K562 (cell line): Measurements from ENCODE around the gene GET4. TPM values are rescaled to one million over a fixed set of nuclear protein-coding genes. Genes with fewer than 3 reads are reported as not detected.
A peak's percentile ranks its signal among the peaks of the same experiment; 100 is the strongest.

Source experiments
- ATAC-seq: fragments of 200-7000 bp; cut with Tn5 transposase; 3 replicates; pipeline ENCODE4 v1.9.1; 2020; ENCODE audit warnings: moderate library complexity
- BruUV-seq: library from RNA; stranded (reverse); fragments of 400-500 nt; replicated peaks from 2 replicates; lab custom pipeline; 2021; lab: Mats Ljungman, UMichigan
- CTCF ChIA-PET: fragments of 300-600 bp; formaldehyde crosslinking; extraction: SDS; loops from one replicate; lab custom pipeline; 2021; ENCODE audit warnings: low intra/inter-chr PET ratio; lab: Yijun Ruan, JAX
- POLR2A ChIA-PET: fragments of 300-600, 350-650 bp; sonication (Branson Sonifier 250); formaldehyde crosslinking; extraction: SDS; loops from one replicate; lab custom pipeline; 2021; ENCODE audit warnings: antibody characterized with exemption, inconsistent platforms; lab: Yijun Ruan, JAX
- DNase-seq, 4 experiments: peaks; one replicate each; pipeline versions ENCODE4 v3.0.0 to v3.0.0-alpha.2; 2011 to 2018; ENCODE audit warnings: low spot score in 3 of 4, mixed read lengths in 3 of 4; ENCODE audit errors: extremely low read depth in 1 of 4
- FAIRE-seq: peaks from 2 replicates; lab custom pipeline; 2011; peaks lifted over from hg19 to GRCh38; lab: Jason Lieb, UNC
- H2AFZ ChIP-seq: 2 replicates; pipeline ENCODE4 v1.6.0; 2011; ENCODE audit warnings: low read depth, low read length, control low read depth, inconsistent platforms
- H3K27ac ChIP-seq: fragments of 200-600 bp; 3 replicates; pipeline ENCODE4 v1.8.0; 2011; ENCODE audit warnings: low read depth, mild to moderate bottlenecking, control low read depth, inconsistent platforms, low read length, moderate library complexity, mixed read lengths; ENCODE audit errors: extremely low read depth
- H3K27me3 ChIP-seq, 2 experiments: fragments of 300-600 bp in 1 of 2; 2 replicates in 1 of 2; 3 replicates in 1 of 2; pipeline versions ENCODE4 v1.6.0 to v1.8.0; 2011; ENCODE audit warnings: inconsistent platforms in 2 of 2, low read length in 2 of 2, mild to moderate bottlenecking in 1 of 2, mixed read lengths in 1 of 2, moderate library complexity in 1 of 2; ENCODE audit not compliant: control insufficient read depth in 2 of 2, insufficient read depth in 2 of 2
- H3K36me3 ChIP-seq: fragments of 300-600 bp; 3 replicates; pipeline ENCODE4 v1.8.0; 2011; ENCODE audit warnings: mild to moderate bottlenecking, low read length, inconsistent platforms; ENCODE audit not compliant: control insufficient read depth, insufficient read depth
- H3K4me1 ChIP-seq, 2 experiments: fragments of 200-600 bp in 1 of 2; replicated peaks in 1 of 2; 2 replicates in 1 of 2; 3 replicates in 1 of 2; pipeline versions ENCODE4 v1.5.1 to v1.8.0; 2011; ENCODE audit warnings: inconsistent platforms in 2 of 2, low read length in 2 of 2, mild to moderate bottlenecking in 1 of 2, mixed read lengths in 1 of 2, moderate library complexity in 1 of 2; ENCODE audit not compliant: control insufficient read depth in 2 of 2, insufficient read depth in 2 of 2
- H3K4me2 ChIP-seq: 2 replicates; pipeline ENCODE4 v1.6.1; 2011; ENCODE audit warnings: low read length, control low read depth, inconsistent platforms, mixed read lengths; ENCODE audit not compliant: insufficient read depth
- H3K4me3 ChIP-seq: fragments of 200-600 bp; sonication (generic), shearing (Covaris generic); 2 replicates; pipeline ENCODE4 v1.5.1; 2016; ENCODE audit warnings: control low read depth, inconsistent platforms
- H3K79me2 ChIP-seq: fragments of 200-600 bp; 3 replicates; pipeline ENCODE4 v1.8.0; 2011; ENCODE audit warnings: low read length, inconsistent platforms; ENCODE audit not compliant: control insufficient read depth, insufficient read depth
- H3K9ac ChIP-seq, 2 experiments: 2 replicates each; pipeline versions ENCODE4 v1.6.0 to v1.6.1; 2011; ENCODE audit warnings: low read depth in 2 of 2, low read length in 2 of 2, control low read depth in 1 of 2, inconsistent platforms in 1 of 2, mild to moderate bottlenecking in 1 of 2, mixed read lengths in 1 of 2; ENCODE audit not compliant: insufficient read depth in 1 of 2
- H3K9me1 ChIP-seq: one replicate; pipeline ENCODE4 v1.6.0; 2011; ENCODE audit warnings: inconsistent platforms, mild to moderate bottlenecking, low read length, moderate library complexity; ENCODE audit not compliant: control insufficient read depth, insufficient read depth
- H3K9me3 ChIP-seq: replicated peaks from 2 replicates; pipeline ENCODE4 v1.5.1; 2011; ENCODE audit warnings: low read depth, low read length, inconsistent platforms; ENCODE audit not compliant: control insufficient read depth, insufficient read depth
- H4K20me1 ChIP-seq: replicated peaks from 2 replicates; pipeline ENCODE4 v1.6.1; 2011; ENCODE audit warnings: low read length, inconsistent platforms, mixed read lengths; ENCODE audit not compliant: control insufficient read depth, insufficient read depth
- ZFX ChIP-seq: sonication (generic); formaldehyde crosslinking; IDR thresholded peaks from 2 replicates; pipeline ENCODE4 v1.8.0; 2022; ENCODE audit warnings: mild to moderate bottlenecking, missing genetic modification reagents, moderate library complexity
- ZKSCAN1 ChIP-seq: fragments of 150-350 bp; IDR thresholded peaks from 2 replicates; pipeline ENCODE4 v1.6.1; 2016; ENCODE audit warnings: low read depth, low read length
- WGBS: fragments of 100-300 bp; shearing (Covaris generic); methylation state at CpG from one replicate; pipeline ENCODE4 v1.1.6; 2016; ENCODE audit warnings: low coverage, mixed read lengths; ENCODE audit not compliant: insufficient coverage; ENCODE audit errors: missing lambda C conversion rate; 5-methylcytosine and 5-hydroxymethylcytosine counted together
- in situ Hi-C: fragments of 300-500 bp; cut with MboI; formaldehyde crosslinking; loops from 4 replicates; pipeline ENCODE4 v1.15.0; 2018; ENCODE audit warnings: inconsistent platforms, mixed read lengths
- intact Hi-C: fragments of 100-400 bp; cut with micrococcal nuclease; formaldehyde crosslinking; loops from 2 replicates; pipeline ENCODE4 v1.14.2; 2022
- polyA plus RNA-seq, 8 experiments: library from polyadenylated mRNA; depleted of rRNA in 4 of 8; stranded (reverse) in 5 of 8; unstranded in 3 of 8; fragments of >200 nt; fragmentation: Nextera tagmentation in 2 of 8; fragmentation: Illumina TruSeq in 1 of 8; extraction: Ambion mirVana in 2 of 8; extraction: Trizol in 1 of 8; gene quantifications; 2 replicates each; pipeline versions ENCODE4 v1.2.1 to v1.2.3, GENCODE V29; 2011 to 2014; ENCODE audit warnings: inconsistent platforms in 1 of 8, missing spikeins in 1 of 8
- total RNA-seq, 7 experiments: library from RNA; depleted of rRNA in 6 of 7; stranded (reverse); fragments of >200 nt in 6 of 7; fragmentation: Illumina TruSeq in 2 of 7; extraction: Trizol in 2 of 7; gene quantifications; 2 replicates each; pipeline versions ENCODE4 v1.2.1 to v1.2.3, GENCODE V29; 2011 to 2021; ENCODE audit warnings: low replicate concordance in 1 of 7
- TF ChIP-seq, protein P1 (sequence below): fragments of 450-650 bp; IDR thresholded peaks from 2 replicates; pipeline ENCODE4 v1.6.1; 2016; ENCODE audit warnings: low read depth
- TF ChIP-seq, protein P2 (sequence below): sonication (generic); formaldehyde crosslinking; IDR thresholded peaks from 2 replicates; pipeline ENCODE4 v1.9.0; 2022; ENCODE audit warnings: mild to moderate bottlenecking, missing genetic modification reagents
- TF ChIP-seq, protein P3 (sequence below), 2 experiments: fragments of 450-650 bp; IDR thresholded peaks; 2 replicates each; pipeline ENCODE4 v1.6.1; 2016
- TF ChIP-seq, protein P4 (sequence below): fragments of 450-650 bp; IDR thresholded peaks from 2 replicates; pipeline ENCODE4 v1.6.1; 2018; ENCODE audit not compliant: partially characterized antibody

Gene GET4
- total and polyA plus RNA-seq, 9 of the 15 experiments (the other 6 are each of a cell fraction or from before 2014, with no cell fraction given), result 0.99 to 122 (median 40.4) TPM

DNA sequence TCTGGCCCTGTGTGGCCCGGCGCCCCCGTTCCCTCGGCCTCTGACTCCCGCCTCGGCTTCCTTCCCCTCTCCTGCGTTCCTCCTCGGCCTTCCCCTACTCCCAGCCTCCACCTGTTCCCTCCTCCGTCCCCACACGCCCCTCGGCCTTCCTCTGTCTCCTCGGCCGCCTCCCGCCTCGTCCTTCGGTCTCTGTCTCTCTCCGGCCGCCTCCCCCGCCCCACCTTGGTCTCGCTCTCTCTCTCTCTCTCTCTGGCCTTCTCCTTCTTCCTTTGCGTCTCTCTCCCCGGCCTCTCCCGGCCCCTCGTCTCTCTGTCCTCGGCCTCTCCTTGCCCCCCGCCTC lies 588 bp downstream of the GET4 start:
- Histone ChIP-seq H3K4me2 (peak overlapping the region; percentile 94; the same call in 1 of the 2 replicates), H3K4me3 (peak overlapping the region; percentile 92), H3K79me2 (peaks cover 59% of the 10 kb centered on the region), H3K27me3 (no peaks in the 10 kb centered on the region), H3K27ac (peak overlapping the region; percentile 93), H2AFZ (peak overlapping the region; percentile 52), H3K9me3 (peaks cover 2% of the 10 kb centered on the region; the same call in 1 of the 2 replicates), H4K20me1 (peaks cover 23% of the 10 kb centered on the region), H3K9ac (peak overlapping the region; percentile 88 to 94), H3K36me3 (peaks cover 62% of the 10 kb centered on the region), H3K4me1 (peaks cover 33 to 34% of the 10 kb centered on the region in 2 experiments), H3K9me1 (no peaks in the 10 kb centered on the region)
- no TSS peak for BruUV-seq
- intact Hi-C loops (no loop called here), in situ Hi-C loops (no loop called here)
- FAIRE-seq (no peak), ATAC-seq (peak; percentile 57), DNase-seq (no peak)
- WGBS, result 0% methylated on average over 3 of the region's 26 CpGs
- POLR2A ChIA-PET, result interaction anchor here (1.0 kb wide), 2 partner anchors 19 to 25 kb away, joined by 3 to 5 read pairs; no protein-coding TSS in a partner anchor
- CTCF ChIA-PET, result interaction anchor here (0.6 kb wide), 1 partner anchor 549 kb away, joined by 3 read pairs; no protein-coding TSS in a partner anchor
- TF ChIP-seq, protein P1, sequence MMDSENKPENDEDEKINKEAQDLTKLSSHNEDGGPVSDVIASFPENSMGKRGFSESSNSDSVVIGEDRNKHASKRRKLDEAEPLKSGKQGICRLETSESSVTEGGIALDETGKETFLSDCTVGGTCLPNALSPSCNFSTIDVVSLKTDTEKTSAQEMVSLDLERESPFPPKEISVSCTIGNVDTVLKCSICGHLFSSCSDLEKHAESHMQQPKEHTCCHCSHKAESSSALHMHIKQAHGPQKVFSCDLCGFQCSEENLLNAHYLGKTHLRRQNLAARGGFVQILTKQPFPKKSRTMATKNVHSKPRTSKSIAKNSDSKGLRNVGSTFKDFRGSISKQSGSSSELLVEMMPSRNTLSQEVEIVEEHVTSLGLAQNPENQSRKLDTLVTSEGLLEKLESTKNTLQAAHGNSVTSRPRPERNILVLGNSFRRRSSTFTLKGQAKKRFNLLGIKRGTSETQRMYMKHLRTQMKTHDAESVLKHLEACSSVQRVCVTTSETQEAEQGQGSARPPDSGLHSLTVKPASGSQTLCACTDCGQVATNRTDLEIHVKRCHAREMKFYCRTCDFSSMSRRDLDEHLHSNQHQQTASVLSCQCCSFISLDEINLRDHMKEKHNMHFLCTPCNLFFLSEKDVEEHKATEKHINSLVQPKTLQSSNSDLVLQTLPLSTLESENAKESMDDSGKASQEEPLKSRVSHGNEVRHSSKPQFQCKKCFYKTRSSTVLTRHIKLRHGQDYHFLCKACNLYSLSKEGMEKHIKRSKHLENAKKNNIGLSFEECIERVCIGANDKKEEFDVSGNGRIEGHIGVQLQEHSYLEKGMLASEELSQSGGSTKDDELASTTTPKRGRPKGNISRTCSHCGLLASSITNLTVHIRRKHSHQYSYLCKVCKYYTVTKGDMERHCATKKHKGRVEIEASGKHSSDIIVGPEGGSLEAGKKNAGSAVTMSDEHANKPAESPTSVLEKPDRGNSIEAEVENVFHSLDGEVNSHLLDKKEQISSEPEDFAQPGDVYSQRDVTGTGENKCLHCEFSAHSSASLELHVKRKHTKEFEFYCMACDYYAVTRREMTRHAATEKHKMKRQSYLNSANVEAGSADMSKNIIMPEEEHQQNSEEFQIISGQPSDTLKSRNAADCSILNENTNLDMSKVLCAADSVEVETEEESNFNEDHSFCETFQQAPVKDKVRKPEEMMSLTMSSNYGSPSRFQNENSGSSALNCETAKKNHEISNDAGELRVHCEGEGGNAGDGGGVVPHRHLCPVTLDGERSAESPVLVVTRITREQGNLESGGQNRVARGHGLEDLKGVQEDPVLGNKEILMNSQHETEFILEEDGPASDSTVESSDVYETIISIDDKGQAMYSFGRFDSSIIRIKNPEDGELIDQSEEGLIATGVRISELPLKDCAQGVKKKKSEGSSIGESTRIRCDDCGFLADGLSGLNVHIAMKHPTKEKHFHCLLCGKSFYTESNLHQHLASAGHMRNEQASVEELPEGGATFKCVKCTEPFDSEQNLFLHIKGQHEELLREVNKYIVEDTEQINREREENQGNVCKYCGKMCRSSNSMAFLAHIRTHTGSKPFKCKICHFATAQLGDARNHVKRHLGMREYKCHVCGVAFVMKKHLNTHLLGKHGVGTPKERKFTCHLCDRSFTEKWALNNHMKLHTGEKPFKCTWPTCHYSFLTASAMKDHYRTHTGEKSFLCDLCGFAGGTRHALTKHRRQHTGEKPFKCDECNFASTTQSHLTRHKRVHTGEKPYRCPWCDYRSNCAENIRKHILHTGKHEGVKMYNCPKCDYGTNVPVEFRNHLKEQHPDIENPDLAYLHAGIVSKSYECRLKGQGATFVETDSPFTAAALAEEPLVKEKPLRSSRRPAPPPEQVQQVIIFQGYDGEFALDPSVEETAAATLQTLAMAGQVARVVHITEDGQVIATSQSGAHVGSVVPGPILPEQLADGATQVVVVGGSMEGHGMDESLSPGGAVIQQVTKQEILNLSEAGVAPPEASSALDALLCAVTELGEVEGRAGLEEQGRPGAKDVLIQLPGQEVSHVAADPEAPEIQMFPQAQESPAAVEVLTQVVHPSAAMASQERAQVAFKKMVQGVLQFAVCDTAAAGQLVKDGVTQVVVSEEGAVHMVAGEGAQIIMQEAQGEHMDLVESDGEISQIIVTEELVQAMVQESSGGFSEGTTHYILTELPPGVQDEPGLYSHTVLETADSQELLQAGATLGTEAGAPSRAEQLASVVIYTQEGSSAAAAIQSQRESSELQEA, result peak; percentile 83
- TF ChIP-seq ZKSCAN1, result no peak
- TF ChIP-seq, protein P2, sequence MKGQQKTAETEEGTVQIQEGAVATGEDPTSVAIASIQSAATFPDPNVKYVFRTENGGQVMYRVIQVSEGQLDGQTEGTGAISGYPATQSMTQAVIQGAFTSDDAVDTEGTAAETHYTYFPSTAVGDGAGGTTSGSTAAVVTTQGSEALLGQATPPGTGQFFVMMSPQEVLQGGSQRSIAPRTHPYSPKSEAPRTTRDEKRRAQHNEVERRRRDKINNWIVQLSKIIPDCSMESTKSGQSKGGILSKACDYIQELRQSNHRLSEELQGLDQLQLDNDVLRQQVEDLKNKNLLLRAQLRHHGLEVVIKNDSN (CRISPR knock-in tag), result 0 out of 2 replicates have a peak, but pooled peaks have one; percentile 12
- peak; percentile 67 for TF ChIP-seq ZFX (CRISPR knock-in tag)
- TF ChIP-seq, protein P3, sequence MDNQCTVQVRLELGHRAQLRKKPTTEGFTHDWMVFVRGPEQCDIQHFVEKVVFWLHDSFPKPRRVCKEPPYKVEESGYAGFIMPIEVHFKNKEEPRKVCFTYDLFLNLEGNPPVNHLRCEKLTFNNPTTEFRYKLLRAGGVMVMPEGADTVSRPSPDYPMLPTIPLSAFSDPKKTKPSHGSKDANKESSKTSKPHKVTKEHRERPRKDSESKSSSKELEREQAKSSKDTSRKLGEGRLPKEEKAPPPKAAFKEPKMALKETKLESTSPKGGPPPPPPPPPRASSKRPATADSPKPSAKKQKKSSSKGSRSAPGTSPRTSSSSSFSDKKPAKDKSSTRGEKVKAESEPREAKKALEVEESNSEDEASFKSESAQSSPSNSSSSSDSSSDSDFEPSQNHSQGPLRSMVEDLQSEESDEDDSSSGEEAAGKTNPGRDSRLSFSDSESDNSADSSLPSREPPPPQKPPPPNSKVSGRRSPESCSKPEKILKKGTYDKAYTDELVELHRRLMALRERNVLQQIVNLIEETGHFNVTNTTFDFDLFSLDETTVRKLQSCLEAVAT (IDR thresholded peaks at IDR 0.05), result peak; percentile 71 to 77; a peak in 3 of 4 replicates
- TF ChIP-seq, protein P4, sequence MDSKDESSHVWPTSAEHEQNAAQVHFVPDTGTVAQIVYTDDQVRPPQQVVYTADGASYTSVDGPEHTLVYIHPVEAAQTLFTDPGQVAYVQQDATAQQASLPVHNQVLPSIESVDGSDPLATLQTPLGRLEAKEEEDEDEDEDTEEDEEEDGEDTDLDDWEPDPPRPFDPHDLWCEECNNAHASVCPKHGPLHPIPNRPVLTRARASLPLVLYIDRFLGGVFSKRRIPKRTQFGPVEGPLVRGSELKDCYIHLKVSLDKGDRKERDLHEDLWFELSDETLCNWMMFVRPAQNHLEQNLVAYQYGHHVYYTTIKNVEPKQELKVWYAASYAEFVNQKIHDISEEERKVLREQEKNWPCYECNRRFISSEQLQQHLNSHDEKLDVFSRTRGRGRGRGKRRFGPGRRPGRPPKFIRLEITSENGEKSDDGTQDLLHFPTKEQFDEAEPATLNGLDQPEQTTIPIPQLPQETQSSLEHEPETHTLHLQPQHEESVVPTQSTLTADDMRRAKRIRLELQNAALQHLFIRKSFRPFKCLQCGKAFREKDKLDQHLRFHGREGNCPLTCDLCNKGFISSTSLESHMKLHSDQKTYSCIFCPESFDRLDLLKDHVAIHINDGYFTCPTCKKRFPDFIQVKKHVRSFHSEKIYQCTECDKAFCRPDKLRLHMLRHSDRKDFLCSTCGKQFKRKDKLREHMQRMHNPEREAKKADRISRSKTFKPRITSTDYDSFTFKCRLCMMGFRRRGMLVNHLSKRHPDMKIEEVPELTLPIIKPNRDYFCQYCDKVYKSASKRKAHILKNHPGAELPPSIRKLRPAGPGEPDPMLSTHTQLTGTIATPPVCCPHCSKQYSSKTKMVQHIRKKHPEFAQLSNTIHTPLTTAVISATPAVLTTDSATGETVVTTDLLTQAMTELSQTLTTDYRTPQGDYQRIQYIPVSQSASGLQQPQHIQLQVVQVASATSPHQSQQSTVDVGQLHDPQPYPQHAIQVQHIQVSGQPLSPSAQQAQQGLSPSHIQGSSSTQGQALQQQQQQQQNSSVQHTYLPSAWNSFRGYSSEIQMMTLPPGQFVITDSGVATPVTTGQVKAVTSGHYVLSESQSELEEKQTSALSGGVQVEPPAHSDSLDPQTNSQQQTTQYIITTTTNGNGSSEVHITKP, result peak; percentile 36
